HG03196 (cell line): ENCODE data around the gene HMGXB3.

ENCODE experiments used
- ATAC-seq: cut with Tn5 transposase; IDR thresholded peaks from one replicate; pipeline ENCODE4 v1.9.1; 2021; ENCODE audit not compliant: unreplicated experiment

HMGXB3 gene

GRCh38 chr5:150052226-150052955 is 51.9 kb downstream of the HMGXB3 start:
- ATAC-seq: no peak

GRCh38 chr5:150052956-150053712 is 52.6 kb downstream of the HMGXB3 start:
- no peak for ATAC-seq

- ATAC-seq: no peak
Measured at GRCh38 chr5:150053713-150054392, 53.3 kb downstream of the HMGXB3 start.

- ATAC-seq: no peak
Measured at GRCh38 chr5:150054569-150054968, 54.0 kb downstream of the HMGXB3 start.

- no peak for ATAC-seq
Measured at GRCh38 chr5:150055326-150056074, 55.0 kb downstream of the HMGXB3 start.

GRCh38 chr5:150056075-150056443 is 55.5 kb downstream of the HMGXB3 start:
- ATAC-seq: no peak

GRCh38 chr5:150057052-150057451 is 56.5 kb downstream of the HMGXB3 start:
- no peak for ATAC-seq

GRCh38 chr5:150057511-150057910 is 57.0 kb downstream of the HMGXB3 start:
- ATAC-seq: no peak

GRCh38 chr5:150057996-150058395 is 57.5 kb downstream of the HMGXB3 start:
- ATAC-seq: no peak

- no peak for ATAC-seq
Measured at GRCh38 chr5:150058480-150059126, 58.1 kb downstream of the HMGXB3 start.

- no peak for ATAC-seq
Measured at GRCh38 chr5:150059623-150060022, 59.1 kb downstream of the HMGXB3 start.

GRCh38 chr5:150060471-150060870 is 59.9 kb downstream of the HMGXB3 start:
- no peak for ATAC-seq

- ATAC-seq: no peak
Measured at GRCh38 chr5:150061538-150061995, 61.0 kb downstream of the HMGXB3 start.

- no peak for ATAC-seq
Measured at GRCh38 chr5:150062216-150062922, 61.8 kb downstream of the HMGXB3 start.

- ATAC-seq: no peak
Measured at GRCh38 chr5:150063638-150064037, 63.1 kb downstream of the HMGXB3 start.

GRCh38 chr5:150064681-150065220 is 64.2 kb downstream of the HMGXB3 start:
- ATAC-seq: no peak

- no peak for ATAC-seq
Measured at GRCh38 chr5:150065346-150065745, 64.8 kb downstream of the HMGXB3 start.

GRCh38 chr5:150065886-150066285 is 65.3 kb downstream of the HMGXB3 start:
- no peak for ATAC-seq

- ATAC-seq: no peak
Measured at GRCh38 chr5:150066436-150066835, 65.9 kb downstream of the HMGXB3 start.
